Esophagus squamous epithelium (tissue), 5 donors: ENCODE results near the gene CEP170B. TPM values are rescaled to one million over a fixed set of nuclear protein-coding genes. Genes with fewer than 3 reads are reported as not detected.

Experiments used
- DNase-seq: peaks from one replicate; lab custom pipeline; 2025; lab: John Stamatoyannopoulos, UW
- H3K27ac ChIP-seq, 4 donors: fragments of 200-600 bp; sonication (generic); one replicate each; pipeline ENCODE4 v1.5.1; 2016 to 2019; ENCODE audit warnings: mild to moderate bottlenecking in 1 of 4
- H3K27me3 ChIP-seq, 4 donors: fragments of 200-600 bp; sonication (generic); 1 replicate in 3 of 4; 2 replicates in 1 of 4; pipeline versions ENCODE4 v1.5.1 to v1.6.0; 2017 to 2021; ENCODE audit warnings: antibody characterized with exemption in 1 of 4
- H3K36me3 ChIP-seq, 3 donors: fragments of 200-600 bp; sonication (generic); one replicate each; pipeline ENCODE4 v1.5.1; 2016 to 2019
- H3K4me1 ChIP-seq, 3 donors: fragments of 200-600 bp; sonication (generic); one replicate each; pipeline ENCODE4 v1.5.1; 2017 to 2019
- H3K4me3 ChIP-seq, 4 donors: fragments of 200-600 bp; sonication (generic); 1 replicate in 3 of 4; 2 replicates in 1 of 4; pipeline ENCODE4 v1.5.1; 2016 to 2019; ENCODE audit warnings: mild to moderate bottlenecking in 2 of 4, moderate library complexity in 1 of 4
- H3K9me3 ChIP-seq, 3 donors: fragments of 200-600 bp; sonication (generic); one replicate each; pipeline ENCODE4 v1.5.1; 2016 to 2019
- CTCF ChIP-seq, 6 experiments: fragments of 450-650 bp in 4 of 6; fragments of 200-600 bp in 2 of 6; sonication (generic) in 2 of 6; IDR thresholded peaks; one replicate each; pipeline ENCODE4 v1.5.1; 2016 to 2019; ENCODE audit warnings: antibody characterized with exemption in 6 of 6, mild to moderate bottlenecking in 4 of 6, moderate library complexity in 4 of 6
- POLR2A ChIP-seq, 4 donors: fragments of 450-650 bp; IDR thresholded peaks; one replicate each; pipeline ENCODE4 v1.6.1; 2017; ENCODE audit warnings: antibody characterized with exemption in 4 of 4, mild to moderate bottlenecking in 4 of 4, moderate library complexity in 3 of 4
- WGBS, 2 donors: methylation state at CpG; one replicate each; pipeline ENCODE4 v1.1.5; 2018; 5-methylcytosine and 5-hydroxymethylcytosine counted together
- intact Hi-C: fragments of 100-400 bp; cut with DNase I; formaldehyde crosslinking; loops from one replicate; pipeline ENCODE4 v1.15.0; 2022
- total RNA-seq, 4 donors: library from RNA; depleted of rRNA; stranded (reverse); fragments of >200 nt; gene quantifications; one replicate each; pipeline ENCODE4 v1.1.0, GENCODE V29; 2016
- donor health status: DM: yes; HTN: yes; CAD: no.

Gene CEP170B
- total RNA-seq, 4 donors from 2014 or later = 18.2 to 41.0 (median 30.6) TPM

- peaks cover 0 to 36% (median 4%) of the 10 kb centered on the region in 3 donors for H3K36me3 ChIP-seq
- no peak overlapping the region for H3K4me3 ChIP-seq
- DNase-seq = no peak
- intact Hi-C loops = no loop called here
- peaks cover 0 to 9% (median 0%) of the 10 kb centered on the region in 4 donors for H3K27me3 ChIP-seq
- H3K9me3 ChIP-seq = no peaks in the 10 kb centered on the region
- H3K4me1 ChIP-seq = peaks cover 33 to 72% (median 40%) of the 10 kb centered on the region in 3 donors
- WGBS, 2 donors = 90% methylated on average over 6 of the region's 22 CpGs; no CpG with 5 or more reads in 1 of the 2 donors
- TF ChIP-seq CTCF (IDR thresholded peaks at IDR 0.05) (no peak), POLR2A (IDR thresholded peaks at IDR 0.05) (no peak)
- no peak overlapping the region for H3K27ac ChIP-seq
Measured at GRCh38 chr14:104868811-104869572, 3.9 kb downstream of the CEP170B start.

- Histone ChIP-seq H3K4me1 (peaks cover 37 to 72% (median 41%) of the 10 kb centered on the region in 3 donors), H3K4me3 (no peak overlapping the region), H3K9me3 (no peaks in the 10 kb centered on the region), H3K36me3 (peaks cover 0 to 36% (median 4%) of the 10 kb centered on the region in 3 donors), H3K27me3 (peaks cover 0 to under 1% (median 0%) of the 10 kb centered on the region in 4 donors), H3K27ac (no peak overlapping the region)
- TF ChIP-seq POLR2A (IDR thresholded peaks at IDR 0.05) (no peak), CTCF (IDR thresholded peaks at IDR 0.05) (no peak)
- intact Hi-C loops = no loop called here
- 91 to 97% methylated on average over 17 to 18 of the region's 18 CpGs for WGBS, 2 donors
- DNase-seq = no peak
Measured at GRCh38 chr14:104869669-104870367, 4.8 kb downstream of the CEP170B start.

GRCh38 chr14:104870368-104871144, 5.5 kb downstream of the CEP170B start:
- intact Hi-C loops = no loop called here
- no peak overlapping the region for H3K4me3 ChIP-seq
- WGBS, 2 donors = 62 to 69% methylated on average over 7 to 9 of the region's 21 CpGs
- H3K9me3 ChIP-seq = no peaks in the 10 kb centered on the region
- no peaks in the 10 kb centered on the region for H3K27me3 ChIP-seq
- peaks cover 39 to 78% (median 45%) of the 10 kb centered on the region in 3 donors for H3K4me1 ChIP-seq
- H3K27ac ChIP-seq = no peak overlapping the region
- peaks cover 0 to 36% (median 4%) of the 10 kb centered on the region in 3 donors for H3K36me3 ChIP-seq
- no peak for DNase-seq
- TF ChIP-seq POLR2A (IDR thresholded peaks at IDR 0.05) (no peak), CTCF (IDR thresholded peaks at IDR 0.05) (peak in 3 of 6 experiments; percentile 6 to 27 (median 22))

GRCh38 chr14:104871145-104871655, 6.1 kb downstream of the CEP170B start:
- Histone ChIP-seq H3K27me3 (no peaks in the 10 kb centered on the region), H3K27ac (no peak overlapping the region), H3K9me3 (no peaks in the 10 kb centered on the region), H3K4me3 (no peak overlapping the region), H3K36me3 (peaks cover 0 to 38% (median 4%) of the 10 kb centered on the region in 3 donors), H3K4me1 (peaks cover 37 to 77% (median 43%) of the 10 kb centered on the region in 3 donors)
- intact Hi-C loops = no loop called here
- TF ChIP-seq CTCF (IDR thresholded peaks at IDR 0.05) (no peak), POLR2A (IDR thresholded peaks at IDR 0.05) (no peak)
- 74 to 81% methylated on average over 6 to 8 of the region's 15 CpGs for WGBS, 2 donors
- DNase-seq = no peak
